HCT116 (cell line): Measurements from ENCODE around the gene ARGLU1. TPM values are rescaled to one million over a fixed set of nuclear protein-coding genes. Genes with fewer than 3 reads are reported as not detected.

Source experiments
- ATAC-seq: fragments of 200-7000 bp; cut with Tn5 transposase; 2 replicates; pipeline ENCODE4 v1.9.1; 2020; ENCODE audit warnings: mild to moderate bottlenecking, moderate library complexity
- BruUV-seq: library from RNA; stranded (reverse); fragments of 400-500 nt; replicated peaks from 2 replicates; lab custom pipeline; 2021; lab: Mats Ljungman, UMichigan
- CTCF ChIA-PET: fragments of 300-600 bp; sonication (Branson Sonifier 250); formaldehyde crosslinking; loops from one replicate; lab custom pipeline; 2021; ENCODE audit warnings: antibody characterized with exemption; lab: Charles Lee
- POLR2A ChIA-PET: fragments of 300-600, 350-600 bp; sonication (Branson Sonifier 250); formaldehyde crosslinking; loops from one replicate; lab custom pipeline; 2021; ENCODE audit warnings: antibody characterized with exemption; lab: Charles Lee
- RAD21 ChIA-PET, 2 experiments: fragments of 300-600 bp; sonication (Branson Sonifier 250); formaldehyde crosslinking; loops; one replicate each; lab custom pipeline; 2023; ENCODE audit warnings: low total read pairs in 2 of 2; ENCODE audit not compliant: uncharacterized antibody in 2 of 2, unreplicated experiment in 2 of 2, low non-redundant PET in 1 of 2; lab: Charles Lee
- DNase-seq: peaks from one replicate; pipeline ENCODE4 v3.0.0-alpha.2; 2010; ENCODE audit warnings: low read depth, low spot score
- H2AFZ ChIP-seq: fragments of 200-600 bp; shearing (Covaris generic), sonication (generic); 2 replicates; pipeline ENCODE4 v1.6.1; 2017; ENCODE audit warnings: low read depth, mixed run types, mixed read lengths, antibody characterized with exemption, low read length; ENCODE audit not compliant: poor library complexity, severe bottlenecking
- H3K27ac ChIP-seq: 2 replicates; pipeline ENCODE4 v1.5.1; 2012; ENCODE audit warnings: low read depth, low read length
- H3K27me3 ChIP-seq: fragments of 200-600 bp; sonication (generic); 2 replicates; pipeline ENCODE4 v1.6.1; 2016; ENCODE audit warnings: mixed run types, low read length, mixed read lengths; ENCODE audit not compliant: insufficient read depth
- H3K36me3 ChIP-seq, 2 experiments: fragments of 200-500 bp in 1 of 2; fragments of 200-600 bp in 1 of 2; sonication (Bioruptor generic) in 1 of 2; sonication (generic) in 1 of 2; 2 replicates each; pipeline versions ENCODE4 v1.5.1 to v1.6.1; 2014 to 2016; ENCODE audit warnings: low read length in 2 of 2, inconsistent platforms in 1 of 2, mixed read lengths in 1 of 2, mixed run types in 1 of 2; ENCODE audit not compliant: insufficient read depth in 2 of 2, control insufficient read depth in 1 of 2
- H3K4me1 ChIP-seq, 2 experiments: fragments of 200-600 bp in 1 of 2; sonication (generic) in 1 of 2; 2 replicates each; pipeline versions ENCODE4 v1.5.1 to v1.6.1; 2012 to 2017; ENCODE audit warnings: low read length in 2 of 2, inconsistent platforms in 1 of 2, mild to moderate bottlenecking in 1 of 2, mixed read lengths in 1 of 2, mixed run types in 1 of 2, moderate library complexity in 1 of 2; ENCODE audit not compliant: insufficient read depth in 2 of 2, control insufficient read depth in 1 of 2
- H3K4me2 ChIP-seq: fragments of 200-600 bp; sonication (generic); 2 replicates; pipeline ENCODE4 v1.6.1; 2017; ENCODE audit warnings: mixed run types, low read length, mixed read lengths
- H3K4me3 ChIP-seq, 2 experiments: fragments of 200-600 bp in 1 of 2; sonication (generic) in 1 of 2; replicated peaks in 1 of 2; 2 replicates each; pipeline ENCODE4 v1.5.1; 2011 to 2016; ENCODE audit warnings: low read length in 2 of 2, control low read depth in 1 of 2, low read depth in 1 of 2, mild to moderate bottlenecking in 1 of 2, mixed read lengths in 1 of 2, mixed run types in 1 of 2
- H3K79me2 ChIP-seq: fragments of 200-600 bp; sonication (generic); 2 replicates; pipeline ENCODE4 v1.6.1; 2017; ENCODE audit warnings: mild to moderate bottlenecking, mixed run types, low read length, moderate library complexity, mixed read lengths; ENCODE audit not compliant: insufficient read depth
- H3K9ac ChIP-seq: fragments of 200-600 bp; sonication (generic); 2 replicates; pipeline ENCODE4 v1.6.1; 2016; ENCODE audit warnings: low read length, mixed read lengths
- H3K9me2 ChIP-seq: fragments of 200-600 bp; sonication (generic), shearing (Covaris generic); 2 replicates; pipeline ENCODE4 v1.6.1; 2017; ENCODE audit warnings: mixed run types, mild to moderate bottlenecking, moderate library complexity; ENCODE audit not compliant: insufficient read depth
- H3K9me3 ChIP-seq, 2 experiments: fragments of 200-500 bp in 1 of 2; fragments of 200-600 bp in 1 of 2; sonication (Bioruptor generic) in 1 of 2; sonication (generic) in 1 of 2; 2 replicates each; pipeline ENCODE4 v1.6.1; 2014 to 2017; ENCODE audit warnings: low read length in 2 of 2, mixed read lengths in 2 of 2, inconsistent platforms in 1 of 2, low read depth in 1 of 2, mild to moderate bottlenecking in 1 of 2, mixed run types in 1 of 2, moderate library complexity in 1 of 2; ENCODE audit not compliant: control insufficient read depth in 1 of 2, insufficient read depth in 1 of 2
- H4K20me1 ChIP-seq: fragments of 200-600 bp; sonication (generic), shearing (Covaris generic); 2 replicates; pipeline ENCODE4 v1.6.1; 2017; ENCODE audit warnings: mixed run types, mild to moderate bottlenecking, moderate library complexity; ENCODE audit not compliant: insufficient read depth
- ATF3 ChIP-seq: IDR thresholded peaks from 2 replicates; pipeline ENCODE4 v1.6.1; 2012
- CTCF ChIP-seq, 3 experiments: fragments of 200-600 bp in 1 of 3; sonication (generic) in 1 of 3; IDR thresholded peaks in 2 of 3; conservative IDR thresholded peaks in 1 of 3; 2 replicates each; pipeline ENCODE4 v1.5.1; 2012 to 2017; ENCODE audit warnings: low read depth in 2 of 3, low read length in 2 of 3, antibody characterized with exemption in 1 of 3, borderline replicate concordance in 1 of 3, control low read depth in 1 of 3, mild to moderate bottlenecking in 1 of 3, mixed read lengths in 1 of 3, mixed run types in 1 of 3, moderate library complexity in 1 of 3; ENCODE audit not compliant: insufficient read depth in 1 of 3
- EGR1 ChIP-seq: IDR thresholded peaks from 2 replicates; pipeline ENCODE4 v1.6.1; 2012; ENCODE audit warnings: low read depth
- ELF1 ChIP-seq: IDR thresholded peaks from 2 replicates; pipeline ENCODE4 v1.6.1; 2012; ENCODE audit warnings: low read depth, borderline replicate concordance
- EZH2 ChIP-seq: fragments of 200-600 bp; sonication (generic); IDR thresholded peaks from 2 replicates; pipeline ENCODE4 v1.6.1; 2017; ENCODE audit warnings: antibody characterized with exemption, mixed run types
- FOSL1 ChIP-seq: IDR thresholded peaks from 2 replicates; pipeline ENCODE4 v1.6.1; 2012; ENCODE audit warnings: low read depth
- JUND ChIP-seq: IDR thresholded peaks from 2 replicates; pipeline ENCODE4 v1.6.1; 2012
- RAD21 ChIP-seq: IDR thresholded peaks from 2 replicates; pipeline ENCODE4 v1.6.1; 2012; ENCODE audit warnings: low read depth, mild to moderate bottlenecking
- REST ChIP-seq: IDR thresholded peaks from 2 replicates; pipeline ENCODE4 v1.6.1; 2012; ENCODE audit warnings: low read depth
- SP1 ChIP-seq: IDR thresholded peaks from 2 replicates; pipeline ENCODE4 v1.6.1; 2012; ENCODE audit warnings: low read depth
- TCF7L2 ChIP-seq: IDR thresholded peaks from 2 replicates; pipeline ENCODE4 v1.7.0; 2011; ENCODE audit warnings: borderline replicate concordance, inconsistent platforms; ENCODE audit not compliant: insufficient read depth, insufficient read length; ENCODE audit errors: extremely low read depth
- YY1 ChIP-seq: IDR thresholded peaks from 2 replicates; pipeline ENCODE4 v1.6.1; 2011; ENCODE audit warnings: low read length, low read depth, moderate library complexity, mild to moderate bottlenecking; ENCODE audit not compliant: insufficient replicate concordance; ENCODE audit errors: extremely low read depth
- ZBTB33 ChIP-seq: IDR thresholded peaks from 2 replicates; pipeline ENCODE4 v1.6.1; 2011; ENCODE audit warnings: mild to moderate bottlenecking, low read length, moderate library complexity; ENCODE audit not compliant: insufficient replicate concordance; ENCODE audit errors: extremely low read depth
- ZFX ChIP-seq: fragments of 450-650 bp; IDR thresholded peaks from 2 replicates; pipeline ENCODE4 v1.6.1; 2017
- ZNF274 ChIP-seq: fragments of 200-500 bp; sonication (Bioruptor generic); IDR thresholded peaks from 2 replicates; pipeline ENCODE4 v1.6.1; 2014; ENCODE audit warnings: mild to moderate bottlenecking, low read depth, low read length, inconsistent platforms
- intact Hi-C: fragments of 100-400 bp; cut with micrococcal nuclease; formaldehyde crosslinking; loops from 2 replicates; pipeline ENCODE4 v1.10.0; 2022
- total RNA-seq: library from RNA; stranded (reverse); gene quantifications from one replicate; pipeline ENCODE4 v1.2.1, GENCODE V29; 2021; ENCODE audit not compliant: unreplicated experiment

ARGLU1 gene
- total RNA-seq, 1 experiment from 2014 or later = 57.8 TPM

GRCh38 chr13:106594980-106595379 lies 27.0 kb upstream of the ARGLU1 start (continued):
- TF ChIP-seq ZBTB33 = no peak
- TF ChIP-seq ZFX = no peak
- no peak for TF ChIP-seq YY1
- no peak for TF ChIP-seq TCF7L2

GRCh38 chr13:106593132-106593531 lies 25.2 kb upstream of the ARGLU1 start:
- DNase-seq (no peak), ATAC-seq (no peak)
- no TSS peak for BruUV-seq
- intact Hi-C loops = no loop called here
- H3K4me2 ChIP-seq = no peak overlapping the region
- H3K9me3 ChIP-seq = no peaks in the 10 kb centered on the region
- POLR2A ChIA-PET = no interaction called here
- CTCF ChIA-PET = no interaction called here
- H3K27ac ChIP-seq = no peak overlapping the region
- H3K9ac ChIP-seq = no peak overlapping the region
- H3K79me2 ChIP-seq = no peaks in the 10 kb centered on the region
- no peak overlapping the region for H3K4me3 ChIP-seq
- no peaks in the 10 kb centered on the region for H3K9me2 ChIP-seq
- RAD21 ChIA-PET = no interaction called here
- no peaks in the 10 kb centered on the region for H3K36me3 ChIP-seq
- H3K27me3 ChIP-seq = no peaks in the 10 kb centered on the region
- H3K4me1 ChIP-seq = no peaks in the 10 kb centered on the region
- H4K20me1 ChIP-seq = no peaks in the 10 kb centered on the region
- no peak overlapping the region for H2AFZ ChIP-seq
- TF ChIP-seq ZFX (no peak), ELF1 (no peak), TCF7L2 (no peak), ZNF274 (no peak), EZH2 (no peak), ATF3 (no peak), REST (no peak), SP1 (no peak), EGR1 (no peak), ZBTB33 (no peak), JUND (no peak), CTCF (IDR thresholded peaks at IDR 0.05 in 2 of 3, conservative IDR thresholded peaks at IDR 0.05 in 1 of 3; ENCODE audit: borderline replicate concordance in 1 of 3, insufficient read depth in 1 of 3, low read depth in 2 of 3, low read length in 2 of 3) (no peak), FOSL1 (no peak), RAD21 (no peak)
